CD4-positive, alpha-beta T cell treated with Interleukin-21 for 1 hour (primary cell): ENCODE data around the gene OR2T11.
"Not testable (repeated sequence)": the region's sequence is repeated elsewhere in the genome, so short reads cannot be mapped to it uniquely, and the experiment has no call there.

ENCODE experiments used
- DNase-seq: peaks from one replicate; pipeline ENCODE4 v3.0.0-alpha.2; 2020

The OR2T11 gene

GRCh38 chr1:248618119-248618518 lies 16.8 kb downstream of the OR2T11 start:
- DNase-seq = no peak

GRCh38 chr1:248613742-248614141 lies 21.1 kb downstream of the OR2T11 start:
- DNase-seq = no peak

GRCh38 chr1:248611883-248612414 lies 22.9 kb downstream of the OR2T11 start:
- DNase-seq = no peak

- DNase-seq = no peak
These were observed 24.6 kb downstream of the OR2T11 start for GRCh38 chr1:248610301-248610700.

- DNase-seq = no peak
These were observed 35.5 kb downstream of the OR2T11 start for GRCh38 chr1:248599396-248599795.

GRCh38 chr1:248597589-248597988 lies 37.3 kb downstream of the OR2T11 start, which contains the start of gene OR2T10:
Gene OR2T10, minus strand, starts transcription at chr1:248597700. Its CDS starts 3,932 bp downstream, at chr1:248593768.
- no peak for DNase-seq

- no peak for DNase-seq
These were observed 38.3 kb downstream of the OR2T11 start for GRCh38 chr1:248596615-248597014.

- no peak for DNase-seq
These were observed 41.7 kb downstream of the OR2T11 start for GRCh38 chr1:248593226-248593625.

GRCh38 chr1:248592655-248593054 lies 42.2 kb downstream of the OR2T11 start:
- DNase-seq = no peak

- DNase-seq = no peak
These were observed 44.8 kb downstream of the OR2T11 start for GRCh38 chr1:248590055-248590454.

GRCh38 chr1:248589334-248589733 lies 45.6 kb downstream of the OR2T11 start:
- DNase-seq = no peak

GRCh38 chr1:248585266-248585665 lies 49.6 kb downstream of the OR2T11 start:
- no peak for DNase-seq

GRCh38 chr1:248576260-248576980 lies 58.5 kb downstream of the OR2T11 start:
- DNase-seq = no peak

- not testable (repeated sequence) for DNase-seq
These were observed 60.2 kb downstream of the OR2T11 start, which contains the start of gene OR2T34 for GRCh38 chr1:248574657-248575056. Gene OR2T34, minus strand, starts transcription at chr1:248574757. Its CDS starts 0 bp downstream, at chr1:248574757.

GRCh38 chr1:248573856-248574255 lies 61.0 kb downstream of the OR2T11 start:
- DNase-seq = not testable (repeated sequence)
